HG02884 (cell line): ENCODE results near the gene SAMHD1.
"Not testable (repeated sequence)": the region's sequence is repeated elsewhere in the genome, so short reads cannot be mapped to it uniquely, and the experiment has no call there.

Experiments used
- ATAC-seq: cut with Tn5 transposase; IDR thresholded peaks from one replicate; pipeline ENCODE4 v1.9.1; 2021; ENCODE audit warnings: mild to moderate bottlenecking, moderate library complexity; ENCODE audit not compliant: unreplicated experiment

Gene SAMHD1

DNA sequence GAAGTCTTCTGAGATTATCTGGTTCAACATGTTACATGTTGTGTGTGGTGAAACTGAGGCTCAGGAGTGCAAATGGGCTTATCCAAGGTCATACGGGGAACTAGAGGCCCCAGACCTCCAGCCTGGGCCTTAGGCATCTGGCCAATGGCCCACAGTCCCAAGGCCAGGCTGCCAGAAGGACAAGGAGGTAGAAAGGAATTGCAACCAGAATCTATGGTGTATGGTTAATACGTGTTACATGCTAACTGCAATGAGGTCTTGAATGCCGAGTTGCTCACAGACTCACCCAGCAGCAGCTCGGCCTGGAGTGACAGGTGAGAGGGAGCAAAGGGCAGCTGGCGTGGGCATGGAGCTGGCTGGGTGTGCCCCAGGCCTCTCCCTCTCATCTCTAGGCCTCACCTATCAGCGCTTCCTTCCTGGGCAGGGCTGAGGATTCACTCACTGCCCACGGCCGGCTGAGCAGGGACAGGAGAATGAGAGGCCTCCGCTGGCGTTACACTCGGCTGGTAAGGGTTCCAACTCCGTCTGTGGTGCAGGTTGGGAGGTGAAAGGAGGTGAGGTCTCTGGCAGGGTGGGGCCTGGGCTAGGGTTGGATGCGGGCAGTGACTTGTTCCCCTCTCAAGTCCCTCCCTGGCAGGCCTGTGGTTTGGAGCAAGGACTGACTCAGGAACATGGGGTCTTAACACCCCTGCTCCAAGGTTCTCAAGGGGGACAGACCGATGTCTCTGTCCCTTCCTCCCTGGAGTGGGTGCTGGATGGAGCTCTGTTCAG, 75.6 kb downstream of the SAMHD1 start, which contains the start of gene TLDC2:
Gene TLDC2 (plus strand): TSS at position 437 of the 771 bp plus-strand sequence. CDS start 37 bp downstream, at position 474.
- no peak for ATAC-seq

DNA sequence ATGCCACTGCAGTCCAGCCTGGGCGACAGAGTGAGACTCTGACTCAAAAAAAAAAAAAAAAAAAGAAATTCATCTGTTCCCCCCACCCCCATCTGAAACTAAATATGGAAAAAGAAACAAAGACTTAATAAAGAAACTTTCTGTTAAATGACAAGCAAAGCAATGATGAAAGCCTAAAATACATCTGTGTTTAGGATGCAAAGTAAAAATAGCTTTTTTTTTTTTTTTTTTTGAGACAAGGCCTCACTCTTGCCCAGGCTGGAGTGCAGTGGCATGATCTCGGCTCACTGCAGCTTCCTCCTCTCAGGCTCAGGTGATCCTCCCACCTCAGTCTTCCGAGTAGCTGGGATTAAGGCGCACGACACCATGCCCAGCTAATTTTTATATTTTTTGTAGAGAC, 76.4 kb downstream of the SAMHD1 start:
- ATAC-seq = not testable (repeated sequence)

GRCh38 chr20:36873498-36874189, 77.9 kb downstream of the SAMHD1 start:
- ATAC-seq = no peak

GRCh38 chr20:36872852-36873251, 78.7 kb downstream of the SAMHD1 start:
- no peak for ATAC-seq

DNA sequence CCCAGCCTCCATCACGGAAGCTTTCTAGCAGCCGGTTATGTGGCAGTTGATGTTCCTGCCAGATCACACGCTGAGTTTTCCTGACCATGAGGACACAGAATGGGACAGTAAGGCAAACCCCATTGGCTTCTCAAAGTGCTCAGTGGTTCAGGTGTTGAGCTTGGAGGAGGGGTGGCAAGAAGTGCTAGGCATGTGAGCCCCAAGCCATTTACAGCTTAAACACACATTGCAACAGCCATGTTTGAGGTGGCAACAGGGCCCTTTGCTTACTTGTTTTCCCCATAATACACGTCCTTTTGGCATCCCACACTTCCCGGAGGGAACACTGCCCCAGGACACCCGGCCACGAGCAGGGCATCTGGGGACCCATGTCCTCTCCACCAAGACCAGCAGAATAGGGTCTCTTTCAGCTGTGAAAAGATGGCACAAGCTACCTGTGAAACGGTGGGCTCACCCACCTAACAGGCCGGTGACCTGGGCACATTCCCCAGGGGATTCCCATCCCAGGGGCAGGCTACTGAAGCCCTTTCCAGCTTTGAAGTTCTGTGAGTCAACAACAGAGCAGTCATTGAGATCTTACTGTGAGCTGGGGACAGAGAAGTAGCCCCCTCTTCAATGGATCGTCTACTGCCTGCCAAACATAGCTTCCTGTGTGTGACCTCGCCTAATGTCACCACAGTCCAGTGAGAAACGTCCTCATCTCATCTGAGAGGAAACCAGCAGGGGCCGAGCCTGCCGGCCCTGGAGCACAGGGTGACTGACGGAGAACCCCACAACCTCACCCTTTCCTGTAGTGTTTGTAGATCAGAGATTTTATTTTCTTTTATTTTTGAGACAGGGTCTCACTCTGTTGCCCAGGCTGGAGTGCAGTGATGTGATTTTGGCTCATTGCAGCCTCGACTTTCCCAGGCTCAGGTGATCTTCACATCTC, 79.6 kb downstream of the SAMHD1 start:
- ATAC-seq = no peak

DNA sequence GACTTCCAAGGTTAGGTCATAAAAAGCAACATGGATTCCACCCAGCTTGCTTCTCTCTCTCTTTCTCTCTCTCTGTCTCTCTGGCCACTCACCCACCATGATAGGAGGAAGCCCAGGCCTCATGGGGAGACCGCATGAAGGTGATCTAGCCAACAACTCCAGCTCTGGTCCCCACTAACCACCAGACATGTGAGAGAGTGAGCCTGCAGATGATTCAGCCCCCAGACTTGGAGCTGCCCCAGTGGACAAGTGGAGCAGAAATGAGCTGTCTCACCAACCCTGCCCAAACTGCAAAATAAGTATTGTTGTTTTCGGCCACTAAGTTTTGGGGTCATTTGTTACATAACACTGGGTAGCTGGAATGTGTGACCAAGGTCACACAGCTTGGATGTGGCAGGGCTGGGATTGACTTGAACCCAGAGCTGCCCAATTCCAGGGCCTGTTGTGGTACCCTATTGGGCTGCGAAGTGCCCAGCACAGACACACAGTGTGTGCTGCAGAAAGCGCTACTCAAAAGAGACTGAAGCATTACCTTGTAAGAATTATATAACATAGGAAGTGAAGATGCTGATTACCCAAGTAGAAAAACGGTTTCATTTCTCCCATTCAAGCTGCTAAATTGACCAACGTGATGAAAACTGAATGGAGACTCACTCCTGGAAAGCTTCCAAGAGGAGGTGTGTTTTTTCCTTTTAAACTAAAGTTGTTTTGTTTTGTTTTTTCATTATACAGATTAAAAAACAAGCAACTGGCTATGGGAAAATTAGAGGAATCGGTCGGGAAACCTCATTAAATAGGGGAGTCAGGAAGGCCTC, 84.6 kb downstream of the SAMHD1 start:
- ATAC-seq = no peak

DNA sequence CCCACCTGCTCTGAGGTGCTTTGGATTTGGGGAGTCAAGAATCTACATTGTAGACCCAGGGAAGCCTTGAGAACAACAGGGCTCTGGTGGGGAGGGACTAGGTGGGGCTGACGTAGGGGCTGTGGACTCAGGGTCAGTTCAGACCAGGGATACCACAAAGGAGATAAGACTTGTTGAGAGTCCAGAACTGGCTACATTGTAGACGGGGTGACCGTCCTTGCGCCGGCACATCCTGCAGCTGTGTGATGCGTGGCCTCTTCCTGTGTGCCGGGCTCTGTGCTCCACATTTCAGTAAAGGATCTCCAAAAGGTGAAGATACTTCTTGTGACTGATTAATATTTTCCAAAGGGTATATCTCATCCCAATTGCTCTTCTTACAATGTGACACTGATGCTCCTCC, 85.3 kb downstream of the SAMHD1 start:
- no peak for ATAC-seq

DNA sequence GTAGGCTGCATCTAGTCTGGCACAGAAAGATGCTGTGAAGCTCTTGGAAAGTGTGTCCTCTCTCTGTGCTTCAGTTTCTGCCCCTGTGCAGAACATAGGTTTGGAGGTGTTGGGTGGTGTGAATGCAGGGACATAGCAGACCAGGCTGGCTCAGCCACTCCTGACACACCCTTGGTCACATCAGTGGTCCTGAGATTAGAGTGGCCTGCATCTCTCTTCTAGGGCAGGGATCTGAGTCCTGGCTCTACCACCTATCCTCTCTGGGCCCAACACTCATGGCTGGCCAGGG, 85.7 kb downstream of the SAMHD1 start:
- no peak for ATAC-seq

GRCh38 chr20:36865076-36865860, 86.2 kb downstream of the SAMHD1 start:
- no peak for ATAC-seq

DNA sequence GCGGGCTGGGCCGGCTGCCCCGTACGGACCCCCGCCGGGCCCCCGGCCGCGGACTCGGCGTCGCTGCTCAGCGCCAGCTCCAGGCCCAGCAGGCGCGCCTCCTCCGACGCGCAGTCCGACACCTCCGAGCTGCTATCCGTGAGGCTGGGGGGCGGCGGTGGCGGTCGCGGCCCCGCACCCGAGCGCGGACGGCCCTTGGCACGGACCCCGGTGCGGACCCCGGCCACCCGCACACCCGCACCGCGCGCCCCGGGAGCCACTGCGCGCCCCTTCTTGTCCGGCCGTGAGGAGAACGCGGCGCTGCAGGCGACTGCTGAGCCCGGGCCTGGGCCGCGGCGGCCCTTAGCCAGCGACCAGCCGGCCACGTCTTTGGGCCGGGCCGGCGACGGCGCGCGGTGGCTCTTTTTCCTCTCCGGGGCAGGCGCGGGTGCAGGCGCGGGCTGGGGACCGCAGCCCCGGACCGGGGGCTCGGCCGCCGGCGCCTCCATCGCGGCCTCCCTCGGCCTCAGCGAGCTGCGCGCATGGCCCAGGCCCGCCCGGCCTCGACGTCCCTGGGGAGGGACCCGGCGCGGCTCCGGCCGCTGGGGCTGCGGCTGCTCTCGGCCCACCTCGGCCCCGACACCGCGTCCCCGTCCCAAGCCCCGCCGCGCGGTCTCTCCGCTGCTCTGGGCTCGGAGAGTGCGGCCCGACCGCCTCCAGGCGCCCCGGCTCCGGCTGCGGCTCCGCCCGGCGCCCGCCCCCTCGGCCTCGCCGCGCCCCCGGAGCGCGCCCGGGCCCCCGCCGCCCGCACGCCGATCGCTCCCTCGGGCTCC, 88.4 kb downstream of the SAMHD1 start:
- ATAC-seq = peak; percentile 37

- no peak for ATAC-seq
These were observed 89.4 kb downstream of the SAMHD1 start for GRCh38 chr20:36861875-36862801.

- no peak for ATAC-seq
These were observed 90.0 kb downstream of the SAMHD1 start for GRCh38 chr20:36861625-36861874.

DNA sequence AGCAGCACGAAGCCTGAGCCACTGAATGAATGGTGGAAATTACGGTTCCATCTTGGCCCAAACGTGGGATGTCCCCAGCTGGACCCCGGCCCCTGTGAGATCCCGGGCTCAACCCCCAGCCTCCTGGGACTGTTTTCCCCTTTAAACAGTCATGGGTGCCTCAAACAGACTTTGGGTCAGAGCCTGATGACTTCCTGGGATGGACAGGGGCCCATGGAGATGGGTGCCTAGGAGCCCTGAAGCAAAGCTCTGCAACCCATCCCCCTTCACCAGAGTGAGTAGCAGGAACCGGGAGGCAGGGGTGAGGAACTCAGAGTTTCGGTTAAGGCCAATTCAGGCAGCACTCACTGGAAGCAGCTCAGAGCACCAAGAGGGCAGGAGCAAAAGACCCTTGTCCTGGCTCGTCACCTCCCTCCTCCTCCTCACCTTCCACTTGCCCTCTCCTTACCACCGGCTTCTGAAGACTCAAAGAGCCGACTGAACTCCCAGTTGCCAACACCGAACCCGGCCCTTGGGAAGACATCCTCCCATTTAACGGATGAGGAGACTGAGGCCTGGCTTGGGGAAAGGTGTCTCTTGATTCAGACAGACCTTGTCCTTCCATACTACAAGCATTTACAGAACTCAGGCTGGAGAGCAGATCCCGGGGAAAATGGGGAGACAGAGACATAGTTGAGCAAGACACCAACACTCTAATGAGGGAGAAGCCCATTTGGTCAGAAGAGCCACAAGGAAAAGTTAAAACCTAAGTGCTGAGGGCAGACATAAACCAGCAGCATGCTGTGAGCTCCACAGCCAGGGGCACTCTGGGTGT, 90.5 kb downstream of the SAMHD1 start:
- ATAC-seq = no peak

- ATAC-seq = no peak
These were observed 91.2 kb downstream of the SAMHD1 start for GRCh38 chr20:36860339-36860738.

DNA sequence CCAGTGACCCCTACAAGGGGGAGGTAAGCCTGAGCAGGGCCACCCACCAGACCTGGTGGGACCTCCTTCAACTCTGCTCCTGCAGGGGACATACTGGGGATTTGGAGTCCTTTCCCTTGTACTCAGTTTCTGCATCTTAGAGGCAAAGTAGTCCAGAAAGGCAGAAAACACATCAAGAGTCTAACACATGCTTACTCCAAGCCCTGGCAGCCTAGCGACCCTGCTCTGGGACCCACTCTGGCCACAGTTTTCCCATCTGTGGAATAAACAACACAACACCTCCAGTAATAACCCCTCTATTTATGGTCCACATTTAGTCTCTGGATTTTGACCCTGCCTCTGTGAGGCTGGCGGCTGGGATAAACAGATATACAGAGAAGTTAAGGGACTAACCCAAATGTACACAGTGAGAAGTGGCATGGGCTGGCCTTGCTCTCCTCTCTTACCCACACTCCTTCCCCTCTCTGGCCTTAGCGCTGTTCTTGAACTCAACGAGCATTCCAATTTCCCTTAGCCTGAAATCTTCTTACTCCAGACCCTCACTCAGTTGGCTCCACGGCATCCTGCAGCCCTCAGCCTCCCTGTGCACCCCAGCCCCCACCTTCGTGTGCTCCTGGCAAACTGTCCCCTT, 91.7 kb downstream of the SAMHD1 start:
- no peak for ATAC-seq

GRCh38 chr20:36859282-36859555, 92.3 kb downstream of the SAMHD1 start:
- no peak for ATAC-seq
